ENCODE measurements around the gene QKI. TPM values are rescaled to one million over a fixed set of nuclear protein-coding genes. Genes with fewer than 3 reads are reported as not detected.

QKI gene
- total RNA-seq, 4 donors from 2014 or later: 126 to 199 (median 142) TPM

- 92 to 94% methylated on average over 3 of the region's 3 CpGs for WGBS, 2 donors
- no peak for TF ChIP-seq CTCF (IDR thresholded peaks at IDR 0.05)
- TF ChIP-seq POLR2A (IDR thresholded peaks at IDR 0.05): no peak
- H3K4me3 ChIP-seq (ENCODE audit: low read depth, poor library complexity, severe bottlenecking): no peak overlapping the region
- intact Hi-C loops (cut with DNase I; ENCODE audit: low total_unique reads): no loop called here
- DNase-seq (ENCODE audit: low spot score in 2 of 2): no peak
These were observed 122.3 kb downstream of the QKI start for GRCh38 chr6:163536770-163537169.

- WGBS, 2 donors: 91 to 92% methylated on average over 5 of the region's 5 CpGs
- no peak for TF ChIP-seq CTCF (IDR thresholded peaks at IDR 0.05)
- TF ChIP-seq POLR2A (IDR thresholded peaks at IDR 0.05): no peak
- H3K4me3 ChIP-seq (ENCODE audit: low read depth, poor library complexity, severe bottlenecking): no peak overlapping the region
- no peak for DNase-seq (ENCODE audit: low spot score in 2 of 2)
- intact Hi-C loops (cut with DNase I; ENCODE audit: low total_unique reads): no loop called here
These were observed 123.8 kb downstream of the QKI start for GRCh38 chr6:163538331-163538730.

- no peak overlapping the region for H3K4me3 ChIP-seq (ENCODE audit: low read depth, poor library complexity, severe bottlenecking)
- DNase-seq (ENCODE audit: low spot score in 2 of 2): no peak
- WGBS, 2 donors: 66 to 73% methylated on average over 5 of the region's 5 CpGs
- TF ChIP-seq POLR2A (IDR thresholded peaks at IDR 0.05) (no peak), CTCF (IDR thresholded peaks at IDR 0.05) (no peak)
- intact Hi-C loops (cut with DNase I; ENCODE audit: low total_unique reads): no loop called here
These were observed 124.7 kb downstream of the QKI start for GRCh38 chr6:163539101-163539762.

- intact Hi-C loops (cut with DNase I; ENCODE audit: low total_unique reads): no loop called here
These were observed 128.8 kb downstream of the QKI start for GRCh38 chr6:163543321-163543720.

GRCh38 chr6:163545370-163545769 is 130.9 kb downstream of the QKI start:
- no peak for TF ChIP-seq CTCF (IDR thresholded peaks at IDR 0.05)
- no peak for TF ChIP-seq POLR2A (IDR thresholded peaks at IDR 0.05)
- WGBS, 2 donors: 88 to 93% methylated on average over 5 of the region's 5 CpGs

More at GRCh38 chr6:163543321-163543720, 128.8 kb downstream of the QKI start:
- no peak for DNase-seq (ENCODE audit: low spot score in 2 of 2)
- no peak overlapping the region for H3K4me3 ChIP-seq (ENCODE audit: low read depth, poor library complexity, severe bottlenecking)
- no peak for TF ChIP-seq POLR2A (IDR thresholded peaks at IDR 0.05)
- TF ChIP-seq CTCF (IDR thresholded peaks at IDR 0.05): no peak
- WGBS, 2 donors: 78 to 81% methylated on average over 2 of the region's 2 CpGs

GRCh38 chr6:163547287-163547686 is 132.8 kb downstream of the QKI start:
- intact Hi-C loops (cut with DNase I; ENCODE audit: low total_unique reads): no loop called here
- WGBS, 2 donors: 87 to 94% methylated on average over 3 of the region's 3 CpGs
- no peak for TF ChIP-seq CTCF (IDR thresholded peaks at IDR 0.05)
- no peak for TF ChIP-seq POLR2A (IDR thresholded peaks at IDR 0.05)
- no peak for DNase-seq (ENCODE audit: low spot score in 2 of 2)
- no peak overlapping the region for H3K4me3 ChIP-seq (ENCODE audit: low read depth, poor library complexity, severe bottlenecking)

More at GRCh38 chr6:163545370-163545769, 130.9 kb downstream of the QKI start:
- H3K4me3 ChIP-seq (ENCODE audit: low read depth, poor library complexity, severe bottlenecking): no peak overlapping the region
- DNase-seq (ENCODE audit: low spot score in 2 of 2): no peak
- intact Hi-C loops (cut with DNase I; ENCODE audit: low total_unique reads): no loop called here

All from lower leg skin (tissue), 4 donors.